GM12892 (cell line): ENCODE measurements around the gene ATP8A1.

Experiments used
- DNase-seq: peaks from one replicate; pipeline ENCODE4 v3.0.0; 2011; ENCODE audit not compliant: insufficient read length
- FAIRE-seq: peaks from 2 replicates; lab custom pipeline; 2011; peaks lifted over from hg19 to GRCh38; lab: Jason Lieb, UNC
- POLR2A ChIP-seq: IDR thresholded peaks from 2 replicates; pipeline ENCODE4 v1.6.1; 2011; ENCODE audit warnings: low read depth, low read length, control low read depth
- POLR2AphosphoS5 ChIP-seq: IDR thresholded peaks from 2 replicates; pipeline ENCODE4 v1.6.1; 2011; ENCODE audit warnings: low read depth, low read length, control low read depth
- TAF1 ChIP-seq: IDR thresholded peaks from 2 replicates; pipeline ENCODE4 v1.6.1; 2011; ENCODE audit warnings: low read depth, mild to moderate bottlenecking, control low read depth, low read length, borderline replicate concordance

The ATP8A1 gene

DNA sequence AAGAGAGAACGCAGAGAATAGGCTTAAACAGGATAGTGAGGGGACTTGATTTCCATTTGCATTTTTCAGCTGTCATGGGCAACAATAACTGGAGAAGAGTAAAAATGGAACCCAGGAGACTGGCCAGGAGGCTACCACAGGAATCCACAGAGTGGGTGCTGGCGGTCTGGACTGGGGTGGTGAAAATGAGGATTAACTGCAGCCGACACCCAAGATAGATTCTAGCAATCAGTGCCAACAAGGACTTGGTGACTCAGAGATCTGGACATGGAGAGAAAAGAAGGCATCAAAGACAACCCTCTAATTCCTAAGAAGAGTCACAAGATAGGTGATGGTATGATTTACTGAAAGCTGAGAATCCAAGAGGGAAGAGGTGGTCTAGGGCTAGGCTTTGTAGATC, 102.8 kb downstream of the ATP8A1 start:
- TF ChIP-seq TAF1 (no peak), POLR2AphosphoS5 (no peak), POLR2A (no peak)
- no peak for FAIRE-seq
- no peak for DNase-seq

DNA sequence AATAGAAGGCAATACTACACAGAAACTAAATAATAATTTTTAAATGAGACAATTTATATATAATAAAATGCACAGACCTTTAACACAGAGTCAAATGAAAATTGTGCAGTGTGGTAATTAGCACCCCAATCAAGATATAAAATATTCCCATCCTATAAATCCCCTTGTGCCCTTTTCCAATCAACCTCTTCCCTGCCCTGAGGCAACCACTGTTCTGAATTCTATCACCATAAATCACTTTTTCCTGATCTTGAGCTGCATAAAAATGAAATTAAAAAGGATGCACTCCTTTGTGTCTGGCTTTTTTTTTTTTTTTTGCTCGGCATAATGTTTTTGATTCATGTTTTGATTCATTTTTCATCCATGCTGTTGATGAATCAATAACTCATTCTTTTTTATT, 107.0 kb downstream of the ATP8A1 start:
- TF ChIP-seq TAF1 = no peak
- no peak for TF ChIP-seq POLR2AphosphoS5
- TF ChIP-seq POLR2A = no peak
- DNase-seq (no peak), FAIRE-seq (no peak)

DNA sequence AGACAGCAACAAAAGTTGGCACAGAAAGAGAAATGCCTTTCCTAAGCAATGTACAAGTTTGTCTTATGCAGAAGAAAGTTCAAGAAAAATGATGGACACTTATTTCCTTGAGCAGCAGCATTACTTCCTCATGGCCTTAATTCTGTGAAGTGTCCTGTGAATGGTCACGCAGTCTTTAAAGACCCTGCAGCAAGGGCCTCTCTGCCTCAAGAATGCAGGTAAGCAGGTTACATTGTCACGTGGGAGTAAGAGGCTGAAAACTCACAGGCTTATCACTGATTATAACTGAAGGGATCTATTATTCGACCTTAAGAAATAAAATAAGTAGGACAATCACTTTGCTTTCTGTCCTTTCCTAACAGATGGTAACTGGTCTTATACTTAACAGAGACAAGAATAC, 109.1 kb downstream of the ATP8A1 start:
- FAIRE-seq (no peak), DNase-seq (no peak)

DNA sequence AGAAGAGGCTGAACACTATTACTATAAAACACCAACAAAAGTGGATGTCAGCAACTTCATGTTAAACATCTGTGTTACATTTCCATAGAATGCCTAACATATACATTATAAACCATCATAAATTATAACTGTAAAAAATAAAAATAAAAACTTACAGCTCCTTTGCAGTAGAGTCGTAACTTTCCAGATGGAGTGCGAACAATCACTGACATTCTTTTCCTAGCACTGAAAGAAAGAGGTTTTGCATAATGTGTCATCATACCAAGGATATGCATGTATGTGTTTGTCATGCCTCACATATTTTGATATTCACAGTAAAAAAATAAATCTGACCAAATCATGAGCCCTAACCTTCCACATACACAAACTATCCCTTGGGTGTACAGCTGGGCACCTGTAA, 113.1 kb downstream of the ATP8A1 start:
- no peak for TF ChIP-seq POLR2A
- no peak for TF ChIP-seq POLR2AphosphoS5
- TF ChIP-seq TAF1 = no peak
- FAIRE-seq = no peak

More for the DNA sequence above, 109.1 kb downstream of the ATP8A1 start:
- TF ChIP-seq POLR2AphosphoS5 (no peak), TAF1 (no peak), POLR2A (no peak)

DNA sequence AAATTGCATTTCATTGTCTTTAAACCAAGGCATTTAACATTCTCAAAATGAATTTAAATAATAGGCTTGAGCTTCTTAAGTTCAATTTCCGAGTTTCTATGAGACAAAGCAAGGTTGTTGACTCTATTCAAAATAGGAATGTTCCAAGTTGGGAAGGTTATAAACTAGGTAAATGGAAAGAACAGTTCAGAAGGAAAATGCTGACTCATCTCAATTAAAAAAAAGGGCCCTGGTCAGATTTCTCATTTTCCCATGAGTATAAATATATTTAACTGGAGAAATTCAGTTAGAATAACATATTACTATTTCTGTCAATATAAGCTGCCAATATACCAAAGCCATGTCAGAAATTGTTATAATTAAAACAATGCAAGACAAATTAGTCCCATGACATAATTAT, 113.8 kb downstream of the ATP8A1 start:
- FAIRE-seq (no peak), DNase-seq (no peak)
- TF ChIP-seq POLR2AphosphoS5 (no peak), TAF1 (no peak), POLR2A (no peak)

More for the DNA sequence above, 113.1 kb downstream of the ATP8A1 start:
- DNase-seq = no peak

DNA sequence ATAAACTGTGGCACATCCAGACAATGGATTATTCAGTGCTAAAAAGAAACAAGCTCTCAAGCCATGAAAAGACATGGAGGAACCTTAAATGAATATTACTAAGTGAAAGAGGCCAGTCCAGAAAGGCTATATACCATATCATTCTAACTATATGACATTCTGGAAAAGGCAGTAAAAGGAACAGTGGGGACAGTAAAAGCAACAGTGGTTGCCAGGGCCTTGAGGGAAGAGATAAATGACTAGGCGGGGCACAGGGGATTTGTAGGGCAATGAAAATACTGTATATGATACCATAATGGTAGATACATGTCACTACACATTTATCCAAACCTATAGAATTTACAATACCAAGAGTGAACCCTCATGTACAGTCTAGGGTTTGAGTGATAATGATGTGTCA, 115.3 kb downstream of the ATP8A1 start:
- DNase-seq (no peak), FAIRE-seq (no peak)
- TF ChIP-seq POLR2AphosphoS5 = no peak
- TF ChIP-seq TAF1 = no peak
- no peak for TF ChIP-seq POLR2A

DNA sequence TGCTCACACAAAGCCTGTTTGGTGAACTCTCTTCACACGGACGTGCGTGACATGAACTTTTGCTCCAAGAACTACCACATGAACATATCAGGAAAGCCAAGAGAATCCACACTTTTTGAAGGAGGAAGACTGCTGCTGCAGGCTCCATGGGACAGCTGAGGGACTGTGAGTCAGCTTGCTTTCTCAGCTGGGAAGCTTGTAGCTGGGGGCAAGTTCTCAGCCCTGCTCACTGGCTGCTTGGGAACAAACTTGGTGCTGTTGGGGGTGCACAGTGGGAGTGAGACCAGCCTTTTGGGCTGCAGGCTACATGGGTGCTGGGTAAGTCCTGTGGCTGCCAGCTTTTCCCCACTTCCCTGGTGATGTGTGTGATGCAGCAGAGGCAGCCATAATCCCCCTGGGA, 123.9 kb downstream of the ATP8A1 start:
- FAIRE-seq = no peak
- DNase-seq = no peak
- TF ChIP-seq TAF1 = no peak
- TF ChIP-seq POLR2A = no peak
- TF ChIP-seq POLR2AphosphoS5 = no peak

DNA sequence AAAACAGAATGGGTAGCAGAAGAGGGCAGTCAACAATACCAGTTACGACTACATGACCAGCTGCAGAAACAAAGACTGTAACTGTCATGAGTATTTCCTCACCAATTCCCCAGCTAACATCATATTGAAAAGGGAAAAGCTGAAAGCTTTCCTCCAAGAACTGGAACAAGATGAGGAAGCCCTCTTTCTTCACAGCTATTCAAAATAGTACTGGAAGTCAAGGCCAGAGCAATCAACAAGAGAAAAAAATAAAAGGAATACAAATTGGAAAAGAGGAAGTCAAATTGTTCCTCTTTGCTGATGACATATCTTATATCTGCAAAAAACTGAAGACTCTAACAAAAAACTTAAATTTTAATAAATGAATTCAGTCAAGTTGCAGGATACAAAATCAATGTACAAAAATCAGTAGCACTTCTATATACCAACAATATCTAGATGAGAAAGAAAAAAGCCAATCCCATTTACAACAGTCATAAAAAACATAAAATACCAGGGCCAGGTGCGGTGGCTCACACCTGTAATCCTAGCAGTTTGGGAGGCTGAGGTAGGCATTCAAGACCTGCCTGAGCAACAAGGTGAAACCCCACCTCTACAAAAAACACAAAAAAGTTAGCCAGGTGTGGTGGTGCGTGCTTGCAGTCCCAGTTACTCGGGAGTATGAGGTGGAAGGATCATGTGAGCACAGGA, 125.4 kb downstream of the ATP8A1 start:
- FAIRE-seq (no peak), DNase-seq (no peak)
- TF ChIP-seq POLR2AphosphoS5 (no peak), POLR2A (no peak), TAF1 (no peak)

DNA sequence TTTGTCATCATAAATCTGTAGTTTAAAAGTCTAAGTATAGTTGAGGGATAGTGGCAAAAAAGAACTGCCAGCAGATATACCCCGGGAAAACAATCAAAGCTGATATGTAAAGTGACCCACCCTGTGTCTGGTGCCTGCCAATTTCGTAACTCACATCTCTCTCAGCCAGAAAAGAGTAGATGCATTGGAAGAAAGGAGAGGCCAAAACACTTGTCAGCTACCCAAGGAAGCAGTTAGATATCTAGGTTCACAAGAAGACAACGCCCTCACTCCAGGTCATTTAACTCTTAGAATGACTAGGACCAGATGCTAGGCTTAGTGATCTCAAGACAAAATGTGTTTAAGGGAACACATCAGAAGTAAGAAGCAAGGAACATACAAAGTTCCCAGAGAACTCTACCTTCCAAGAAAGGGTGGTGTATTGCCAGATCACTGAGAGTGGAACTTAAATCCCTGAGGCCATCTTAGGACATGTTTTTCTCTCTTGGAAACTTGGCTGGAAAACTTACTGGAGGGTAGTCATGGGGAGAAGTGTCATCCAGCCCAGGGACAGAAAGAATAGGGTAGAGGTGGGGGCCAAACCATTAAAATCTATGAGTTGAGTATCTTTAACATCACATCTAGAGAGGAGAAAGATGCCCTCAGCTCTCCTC, 133.7 kb downstream of the ATP8A1 start:
- FAIRE-seq (no peak), DNase-seq (no peak)
- TF ChIP-seq POLR2A = no peak
- no peak for TF ChIP-seq TAF1
- no peak for TF ChIP-seq POLR2AphosphoS5

DNA sequence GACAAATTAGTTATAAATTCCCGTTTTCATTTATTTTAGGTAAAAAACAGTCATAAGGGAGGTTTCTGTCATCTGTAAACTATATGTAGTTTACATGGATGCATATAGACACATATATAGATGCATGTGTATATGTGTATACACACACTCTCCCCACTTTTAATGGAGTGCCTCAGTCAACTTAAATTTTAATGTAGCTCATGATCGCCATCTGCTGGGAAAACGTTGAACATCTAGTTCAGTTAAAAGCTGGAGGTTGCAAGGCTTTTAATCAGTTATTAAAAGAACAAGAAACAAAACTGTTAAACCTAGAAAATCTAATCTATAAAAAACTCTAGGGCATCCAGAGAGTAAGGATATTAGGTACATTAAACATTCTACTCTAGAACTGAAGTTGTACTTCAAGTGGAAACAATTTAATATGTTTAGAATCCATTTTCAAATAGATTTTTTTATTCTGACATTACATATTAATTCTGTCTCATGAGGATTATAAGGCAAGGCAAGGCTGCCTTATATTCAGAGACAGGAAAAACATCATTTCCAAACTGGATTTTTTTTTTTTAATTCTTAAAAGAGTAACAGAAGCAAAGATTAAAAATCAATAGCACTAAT, 137.0 kb downstream of the ATP8A1 start:
- DNase-seq (no peak), FAIRE-seq (peak; percentile 82)
- TF ChIP-seq POLR2A (no peak), TAF1 (no peak), POLR2AphosphoS5 (no peak)

DNA sequence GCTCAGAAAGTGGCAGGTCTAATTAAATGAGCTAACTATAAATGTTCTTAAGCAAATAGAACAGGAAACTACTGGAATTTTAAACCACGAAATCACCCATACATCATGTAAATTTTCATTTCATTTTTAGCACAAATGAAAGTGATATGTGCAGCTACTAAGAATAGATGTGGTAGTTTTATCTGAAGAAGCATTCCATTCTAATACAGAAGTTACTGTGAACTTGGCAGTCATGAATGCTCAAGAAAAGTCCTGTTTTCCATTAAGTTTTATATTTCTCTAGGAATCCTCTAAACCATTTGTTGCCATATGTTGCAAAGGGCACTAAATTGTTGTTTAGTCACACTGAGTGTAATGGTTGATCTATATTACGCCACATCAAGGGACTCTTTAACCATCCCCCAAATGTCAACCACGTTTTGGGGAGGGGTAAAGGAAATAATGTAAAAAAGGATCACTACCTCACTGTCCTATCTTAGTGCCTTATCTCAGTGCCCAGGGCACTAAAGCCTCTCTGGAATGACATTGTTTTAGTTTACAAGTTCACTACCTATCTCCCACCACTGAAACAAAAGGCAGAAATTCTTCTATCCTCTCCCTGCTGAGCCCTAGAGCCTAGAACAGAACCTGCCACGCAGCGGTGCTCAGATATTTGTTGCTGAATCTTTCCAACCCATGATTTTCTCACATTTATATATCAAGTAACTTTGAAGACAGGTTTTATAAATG, 141.6 kb downstream of the ATP8A1 start:
- TF ChIP-seq POLR2AphosphoS5 (no peak), POLR2A (no peak), TAF1 (no peak)
- FAIRE-seq = peak; percentile 48
- DNase-seq = no peak
